ENCODE results near the gene MYRF. TPM values are rescaled to one million over a fixed set of nuclear protein-coding genes. Genes with fewer than 3 reads are reported as not detected.

Gene MYRF
- polyA plus RNA-seq, 1 donor (not counting 4 experiments of a cell fraction or from before 2014, with no cell fraction given), result 0.14 TPM

GRCh38 chr11:61782299-61782698, 29.9 kb downstream of the MYRF start:
- Histone ChIP-seq H3K79me2 (ENCODE audit: control insufficient read depth, insufficient read depth, low read length) (no peaks in the 10 kb centered on the region), H3K4me3 (ENCODE audit: control insufficient read depth in 2 of 3, extremely low read depth in 1 of 3, insufficient read depth in 2 of 3, low read depth in 1 of 3, low read length in 3 of 3) (no peak overlapping the region), H3K9me1 (ENCODE audit: control insufficient read depth, extremely low read depth, insufficient read depth, low read length) (no peaks in the 10 kb centered on the region), H3K4me2 (ENCODE audit: control insufficient read depth, extremely low read depth, insufficient read depth, low read depth, low read length) (no peak overlapping the region), H2AFZ (ENCODE audit: control insufficient read depth, low read length) (no peak overlapping the region), H3K9ac (ENCODE audit: control insufficient read depth, extremely low read depth, insufficient read depth, low read length) (no peak overlapping the region), H4K20me1 (ENCODE audit: control insufficient read depth, extremely low read depth, insufficient read depth, low read length) (no peaks in the 10 kb centered on the region), H3K27ac (ENCODE audit: control insufficient read depth, insufficient read depth, low read length) (no peak overlapping the region), H3K36me3 (ENCODE audit: control insufficient read depth in 2 of 2, extremely low read depth in 1 of 2, insufficient read depth in 2 of 2, low read length in 2 of 2) (peaks cover 3 to 16% of the 10 kb centered on the region in 2 experiments), H3K9me3 (ENCODE audit: control insufficient read depth, low read depth, low read length) (no peaks in the 10 kb centered on the region), H3K27me3 (ENCODE audit: control insufficient read depth, extremely low read depth, insufficient read depth, low read length) (peaks cover 11% of the 10 kb centered on the region), H3K4me1 (ENCODE audit: control insufficient read depth, extremely low read depth, insufficient read depth, low read length) (peaks cover 11% of the 10 kb centered on the region)
- DNase-seq (ENCODE audit: low read depth, low spot score), result no peak
- no peak for TF ChIP-seq CTCF (optimal IDR thresholded peaks at IDR 0.05 in 1 of 3, IDR thresholded peaks at IDR 0.05 in 1 of 3, conservative IDR thresholded peaks at IDR 0.05 in 1 of 3; ENCODE audit: extremely low read depth in 1 of 3, insufficient read depth in 2 of 3, low read length in 3 of 3)
- TF ChIP-seq EZH2 (IDR thresholded peaks at IDR 0.05; ENCODE audit: low read length), result no peak
- FAIRE-seq, result no peak
- dilution Hi-C loops (cut with MboI; ENCODE audit: extremely low pct_ligation_motif_present, low sequenced_read_pairs), result no loop called here

- dilution Hi-C loops (cut with MboI; ENCODE audit: extremely low pct_ligation_motif_present, low sequenced_read_pairs), result no loop called here
- H3K36me3 ChIP-seq (ENCODE audit: control insufficient read depth in 2 of 2, extremely low read depth in 1 of 2, insufficient read depth in 2 of 2, low read length in 2 of 2), result peaks cover 7 to 20% of the 10 kb centered on the region in 2 experiments
- FAIRE-seq, result no peak
Measured at GRCh38 chr11:61782841-61783240, 30.4 kb downstream of the MYRF start.

More at GRCh38 chr11:61782841-61783240, 30.4 kb downstream of the MYRF start:
- H3K27ac ChIP-seq (ENCODE audit: control insufficient read depth, insufficient read depth, low read length), result no peak overlapping the region
- no peaks in the 10 kb centered on the region for H4K20me1 ChIP-seq (ENCODE audit: control insufficient read depth, extremely low read depth, insufficient read depth, low read length)
- H3K9ac ChIP-seq (ENCODE audit: control insufficient read depth, extremely low read depth, insufficient read depth, low read length), result no peak overlapping the region
- H3K4me2 ChIP-seq (ENCODE audit: control insufficient read depth, extremely low read depth, insufficient read depth, low read depth, low read length), result no peak overlapping the region
- H3K9me3 ChIP-seq (ENCODE audit: control insufficient read depth, low read depth, low read length), result no peaks in the 10 kb centered on the region
- H3K4me3 ChIP-seq (ENCODE audit: control insufficient read depth in 2 of 3, extremely low read depth in 1 of 3, insufficient read depth in 2 of 3, low read depth in 1 of 3, low read length in 3 of 3), result no peak overlapping the region
- no peak overlapping the region for H2AFZ ChIP-seq (ENCODE audit: control insufficient read depth, low read length)
- no peaks in the 10 kb centered on the region for H3K79me2 ChIP-seq (ENCODE audit: control insufficient read depth, insufficient read depth, low read length)
- H3K4me1 ChIP-seq (ENCODE audit: control insufficient read depth, extremely low read depth, insufficient read depth, low read length), result peaks cover 11% of the 10 kb centered on the region
- TF ChIP-seq CTCF (optimal IDR thresholded peaks at IDR 0.05 in 1 of 3, IDR thresholded peaks at IDR 0.05 in 1 of 3, conservative IDR thresholded peaks at IDR 0.05 in 1 of 3; ENCODE audit: extremely low read depth in 1 of 3, insufficient read depth in 2 of 3, low read length in 3 of 3), result no peak
- TF ChIP-seq EZH2 (IDR thresholded peaks at IDR 0.05; ENCODE audit: low read length), result no peak
- no peaks in the 10 kb centered on the region for H3K9me1 ChIP-seq (ENCODE audit: control insufficient read depth, extremely low read depth, insufficient read depth, low read length)
- H3K27me3 ChIP-seq (ENCODE audit: control insufficient read depth, extremely low read depth, insufficient read depth, low read length), result peaks cover 7% of the 10 kb centered on the region
- no peak for DNase-seq (ENCODE audit: low read depth, low spot score)

Measured in keratinocyte (primary cell).